ENCODE measurements around the gene DLGAP4.
"Not testable (repeated sequence)": the region's sequence is repeated elsewhere in the genome, so short reads cannot be mapped to it uniquely, and the experiment has no call there.

Gene DLGAP4

DNA sequence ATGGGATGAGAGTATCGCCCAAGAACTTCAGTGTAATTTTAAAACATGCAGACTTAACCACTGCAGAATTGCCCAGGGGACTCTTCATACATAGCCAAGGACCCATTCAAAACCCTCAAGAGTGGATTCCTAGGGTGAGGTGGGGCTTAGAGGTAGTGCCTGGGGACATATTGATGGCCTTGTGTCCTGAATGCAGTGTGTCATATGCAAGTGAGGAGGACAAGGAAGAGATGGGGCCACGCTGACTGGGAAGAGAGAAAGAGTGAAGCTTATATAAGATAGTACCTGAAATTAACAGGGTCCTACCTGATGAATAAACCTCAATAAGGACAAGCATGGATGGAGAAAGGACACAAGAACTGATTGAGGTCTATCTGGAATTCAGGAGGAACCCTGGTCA lies 249.1 kb downstream of the DLGAP4 start (continued):
- TF ChIP-seq ZC3H10 (CRISPR knock-in tag; IDR thresholded peaks at IDR 0.05) (no peak), TOX (CRISPR knock-in tag; IDR thresholded peaks at IDR 0.05; ENCODE audit: borderline replicate concordance) (no peak)

- TF ChIP-seq SNAI2 (CRISPR knock-in tag; IDR thresholded peaks at IDR 0.05) (no peak), ZNF565 (CRISPR knock-in tag; conservative IDR thresholded peaks at IDR 0.05; ENCODE audit: low read depth) (no peak), ZNF70 (CRISPR knock-in tag; IDR thresholded peaks at IDR 0.05) (no peak), ISL1 (CRISPR knock-in tag; IDR thresholded peaks at IDR 0.05) (no peak), PATZ1 (CRISPR knock-in tag; IDR thresholded peaks at IDR 0.05; ENCODE audit: borderline replicate concordance) (no peak)
- TF ChIP-seq, protein P1, sequence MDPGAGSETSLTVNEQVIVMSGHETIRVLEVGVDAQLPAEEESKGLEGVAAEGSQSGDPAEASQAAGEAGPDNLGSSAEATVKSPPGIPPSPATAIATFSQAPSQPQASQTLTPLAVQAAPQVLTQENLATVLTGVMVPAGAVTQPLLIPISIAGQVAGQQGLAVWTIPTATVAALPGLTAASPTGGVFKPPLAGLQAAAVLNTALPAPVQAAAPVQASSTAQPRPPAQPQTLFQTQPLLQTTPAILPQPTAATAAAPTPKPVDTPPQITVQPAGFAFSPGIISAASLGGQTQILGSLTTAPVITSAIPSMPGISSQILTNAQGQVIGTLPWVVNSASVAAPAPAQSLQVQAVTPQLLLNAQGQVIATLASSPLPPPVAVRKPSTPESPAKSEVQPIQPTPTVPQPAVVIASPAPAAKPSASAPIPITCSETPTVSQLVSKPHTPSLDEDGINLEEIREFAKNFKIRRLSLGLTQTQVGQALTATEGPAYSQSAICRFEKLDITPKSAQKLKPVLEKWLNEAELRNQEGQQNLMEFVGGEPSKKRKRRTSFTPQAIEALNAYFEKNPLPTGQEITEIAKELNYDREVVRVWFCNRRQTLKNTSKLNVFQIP (CRISPR knock-in tag; IDR thresholded peaks at IDR 0.05; ENCODE audit: borderline replicate concordance, low read depth) = no peak
- ATAC-seq = no peak
Observed at GRCh38 chr20:36562724-36563123, 256.6 kb downstream of the DLGAP4 start.

GRCh38 chr20:36563374-36563773 lies 257.2 kb downstream of the DLGAP4 start:
- no peak for ATAC-seq
- no peak for TF ChIP-seq ZC3H10 (CRISPR knock-in tag; IDR thresholded peaks at IDR 0.05)
- TF ChIP-seq RARB (CRISPR knock-in tag; IDR thresholded peaks at IDR 0.05) = no peak
- no peak for TF ChIP-seq PPARA (CRISPR knock-in tag; IDR thresholded peaks at IDR 0.05; ENCODE audit: borderline replicate concordance)
- no peak for TF ChIP-seq TOX (CRISPR knock-in tag; IDR thresholded peaks at IDR 0.05; ENCODE audit: borderline replicate concordance)
- no peak for TF ChIP-seq GLIS3 (CRISPR knock-in tag; IDR thresholded peaks at IDR 0.05)

DNA sequence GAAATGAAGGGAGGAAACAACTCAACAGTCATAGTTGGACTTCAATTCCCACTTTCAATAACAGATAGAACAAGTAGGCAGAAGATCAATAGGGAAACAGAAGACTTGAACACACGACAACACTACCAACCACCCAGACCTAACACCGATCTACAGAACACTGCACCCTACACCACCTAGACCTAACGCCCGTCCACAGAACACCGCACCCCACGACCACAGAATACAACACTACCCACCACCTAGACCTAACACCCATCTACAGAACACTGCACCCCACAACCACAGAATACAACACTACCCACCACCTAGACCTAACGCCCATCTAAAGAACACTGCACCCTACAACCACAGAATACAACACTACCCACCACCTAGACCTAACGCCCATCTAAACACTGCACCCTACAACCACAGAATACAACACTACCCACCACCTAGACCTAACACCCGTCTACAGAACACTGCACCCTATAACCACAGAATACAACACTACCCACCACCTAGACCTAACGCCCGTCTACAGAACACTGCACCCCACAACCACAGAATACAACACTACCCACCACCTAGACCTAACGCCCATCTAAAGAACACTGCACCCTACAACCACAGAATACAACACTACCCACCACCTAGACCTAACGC lies 258.1 kb downstream of the DLGAP4 start:
- not testable (repeated sequence) for ATAC-seq

DNA sequence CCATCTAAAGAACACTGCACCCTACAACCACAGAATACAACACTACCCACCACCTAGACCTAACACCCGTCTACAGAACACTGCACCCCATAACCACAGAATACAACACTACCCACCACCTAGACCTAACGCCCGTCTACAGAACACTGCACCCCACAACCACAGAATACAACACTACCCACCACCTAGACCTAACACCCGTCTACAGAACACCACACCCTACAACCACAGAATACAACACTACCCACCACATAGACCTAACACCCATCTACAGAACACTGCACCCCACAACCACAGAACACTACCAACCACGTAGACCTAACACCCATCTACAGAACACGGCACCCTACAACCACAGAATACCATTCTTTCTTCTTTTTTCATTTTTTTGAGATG lies 258.6 kb downstream of the DLGAP4 start:
- not testable (repeated sequence) for ATAC-seq

DNA sequence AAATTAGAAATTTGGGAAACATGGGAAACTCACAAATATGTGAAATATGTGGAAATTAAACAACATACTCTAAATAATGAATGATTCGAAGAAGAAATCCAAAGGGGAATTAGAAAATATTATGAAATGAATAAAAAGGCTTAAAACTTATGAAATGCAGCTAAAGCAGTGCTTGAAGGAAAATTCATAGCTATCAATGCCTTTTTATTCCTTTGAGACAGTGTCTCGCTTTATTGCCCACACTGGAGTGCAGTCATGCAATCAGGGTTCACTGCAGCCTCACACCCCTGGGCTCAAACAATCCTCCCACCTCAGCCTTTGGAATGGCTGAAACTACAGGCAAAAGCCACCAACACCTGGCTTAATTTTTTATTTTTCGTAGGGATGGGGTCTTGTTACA lies 259.4 kb downstream of the DLGAP4 start:
- TF ChIP-seq OSR1 (CRISPR knock-in tag; IDR thresholded peaks at IDR 0.05) (no peak), ARNTL (CRISPR knock-in tag; IDR thresholded peaks at IDR 0.05; ENCODE audit: borderline replicate concordance, low read depth) (no peak), ZFP3 (CRISPR knock-in tag; IDR thresholded peaks at IDR 0.05) (no peak), ISL1 (CRISPR knock-in tag; IDR thresholded peaks at IDR 0.05) (no peak), ESRRG (CRISPR knock-in tag; IDR thresholded peaks at IDR 0.05) (no peak), TCF4 (CRISPR knock-in tag; IDR thresholded peaks at IDR 0.05; ENCODE audit: borderline replicate concordance) (no peak), CREB5 (CRISPR knock-in tag; IDR thresholded peaks at IDR 0.05; ENCODE audit: low read depth) (no peak)
- TF ChIP-seq, protein P2, sequence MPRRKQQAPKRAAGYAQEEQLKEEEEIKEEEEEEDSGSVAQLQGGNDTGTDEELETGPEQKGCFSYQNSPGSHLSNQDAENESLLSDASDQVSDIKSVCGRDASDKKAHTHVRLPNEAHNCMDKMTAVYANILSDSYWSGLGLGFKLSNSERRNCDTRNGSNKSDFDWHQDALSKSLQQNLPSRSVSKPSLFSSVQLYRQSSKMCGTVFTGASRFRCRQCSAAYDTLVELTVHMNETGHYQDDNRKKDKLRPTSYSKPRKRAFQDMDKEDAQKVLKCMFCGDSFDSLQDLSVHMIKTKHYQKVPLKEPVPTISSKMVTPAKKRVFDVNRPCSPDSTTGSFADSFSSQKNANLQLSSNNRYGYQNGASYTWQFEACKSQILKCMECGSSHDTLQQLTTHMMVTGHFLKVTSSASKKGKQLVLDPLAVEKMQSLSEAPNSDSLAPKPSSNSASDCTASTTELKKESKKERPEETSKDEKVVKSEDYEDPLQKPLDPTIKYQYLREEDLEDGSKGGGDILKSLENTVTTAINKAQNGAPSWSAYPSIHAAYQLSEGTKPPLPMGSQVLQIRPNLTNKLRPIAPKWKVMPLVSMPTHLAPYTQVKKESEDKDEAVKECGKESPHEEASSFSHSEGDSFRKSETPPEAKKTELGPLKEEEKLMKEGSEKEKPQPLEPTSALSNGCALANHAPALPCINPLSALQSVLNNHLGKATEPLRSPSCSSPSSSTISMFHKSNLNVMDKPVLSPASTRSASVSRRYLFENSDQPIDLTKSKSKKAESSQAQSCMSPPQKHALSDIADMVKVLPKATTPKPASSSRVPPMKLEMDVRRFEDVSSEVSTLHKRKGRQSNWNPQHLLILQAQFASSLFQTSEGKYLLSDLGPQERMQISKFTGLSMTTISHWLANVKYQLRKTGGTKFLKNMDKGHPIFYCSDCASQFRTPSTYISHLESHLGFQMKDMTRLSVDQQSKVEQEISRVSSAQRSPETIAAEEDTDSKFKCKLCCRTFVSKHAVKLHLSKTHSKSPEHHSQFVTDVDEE (CRISPR knock-in tag; IDR thresholded peaks at IDR 0.05) = no peak
- no peak for ATAC-seq

All from SK-N-SH treated with all-trans-retinoic acid at 6 μM for 48 hours (cell line).